GM19351 (cell line): ENCODE results near the gene CMTR1.
"Not testable (repeated sequence)": the region's sequence is repeated elsewhere in the genome, so short reads cannot be mapped to it uniquely, and the experiment has no call there.

Source experiments
- ATAC-seq: cut with Tn5 transposase; IDR thresholded peaks from one replicate; pipeline ENCODE4 v1.9.1; 2021; ENCODE audit warnings: mild to moderate bottlenecking, moderate library complexity; ENCODE audit not compliant: unreplicated experiment

CMTR1 gene

DNA sequence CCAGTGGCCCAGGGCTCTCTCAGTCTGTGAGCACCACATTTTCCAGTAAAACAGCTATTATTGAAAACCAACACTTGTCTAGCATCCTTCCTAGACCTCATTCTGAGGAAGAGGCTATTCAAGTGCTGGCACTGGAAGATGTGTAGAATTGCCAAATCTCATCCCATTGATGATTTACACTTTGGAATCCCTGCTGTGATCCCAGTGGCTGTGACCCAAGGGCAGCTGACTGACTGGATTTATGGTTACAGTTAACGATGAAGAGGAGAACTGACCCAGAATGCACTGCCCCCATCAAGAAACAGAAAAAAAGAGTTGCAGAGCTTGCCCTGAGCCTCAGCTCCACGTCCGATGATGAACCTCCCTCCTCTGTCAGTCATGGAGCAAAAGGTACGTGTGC, 2.4 kb downstream of the CMTR1 start:
- no peak for ATAC-seq

DNA sequence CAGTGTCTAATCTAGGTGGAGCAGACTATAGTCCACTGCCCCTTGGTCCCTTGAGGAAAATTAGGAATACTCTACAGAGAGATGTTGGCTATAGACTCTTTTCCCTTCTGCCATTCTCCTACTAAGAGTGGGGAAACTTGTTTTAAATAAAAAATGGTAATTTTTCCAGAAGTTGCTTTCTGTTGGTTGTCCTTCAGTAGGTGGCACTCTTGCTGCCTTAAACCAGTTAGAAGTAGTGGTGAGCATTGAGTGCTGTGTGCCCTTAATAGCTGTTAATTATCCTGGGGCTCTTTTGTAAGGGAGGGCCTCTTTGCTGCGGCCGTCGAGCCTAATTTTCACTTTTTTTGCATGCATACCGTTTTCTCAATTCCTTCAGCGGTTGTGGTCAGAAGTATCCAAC, 2.8 kb downstream of the CMTR1 start:
- no peak for ATAC-seq

- ATAC-seq, result no peak
Observed at GRCh38 chr6:37438930-37439329, 5.9 kb downstream of the CMTR1 start.

DNA sequence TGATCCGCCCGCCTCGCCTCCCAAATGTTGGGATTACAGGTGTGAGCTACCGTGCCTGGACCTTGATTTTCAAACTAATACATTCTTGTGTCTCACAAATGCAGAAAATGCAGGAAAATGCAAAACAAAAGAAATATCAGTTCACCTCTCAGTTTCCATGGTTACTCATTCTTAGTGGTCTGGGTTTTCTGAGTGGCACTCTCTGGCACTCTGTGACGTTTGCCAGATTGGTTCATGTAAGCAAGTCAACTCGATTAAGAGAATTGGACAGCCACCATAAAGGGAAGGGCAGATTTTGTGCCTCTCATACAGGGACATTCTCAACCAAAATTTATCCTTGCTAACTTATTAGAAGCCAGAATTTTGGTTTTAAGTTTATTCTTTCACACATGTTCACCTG, 8.6 kb downstream of the CMTR1 start:
- no peak for ATAC-seq

DNA sequence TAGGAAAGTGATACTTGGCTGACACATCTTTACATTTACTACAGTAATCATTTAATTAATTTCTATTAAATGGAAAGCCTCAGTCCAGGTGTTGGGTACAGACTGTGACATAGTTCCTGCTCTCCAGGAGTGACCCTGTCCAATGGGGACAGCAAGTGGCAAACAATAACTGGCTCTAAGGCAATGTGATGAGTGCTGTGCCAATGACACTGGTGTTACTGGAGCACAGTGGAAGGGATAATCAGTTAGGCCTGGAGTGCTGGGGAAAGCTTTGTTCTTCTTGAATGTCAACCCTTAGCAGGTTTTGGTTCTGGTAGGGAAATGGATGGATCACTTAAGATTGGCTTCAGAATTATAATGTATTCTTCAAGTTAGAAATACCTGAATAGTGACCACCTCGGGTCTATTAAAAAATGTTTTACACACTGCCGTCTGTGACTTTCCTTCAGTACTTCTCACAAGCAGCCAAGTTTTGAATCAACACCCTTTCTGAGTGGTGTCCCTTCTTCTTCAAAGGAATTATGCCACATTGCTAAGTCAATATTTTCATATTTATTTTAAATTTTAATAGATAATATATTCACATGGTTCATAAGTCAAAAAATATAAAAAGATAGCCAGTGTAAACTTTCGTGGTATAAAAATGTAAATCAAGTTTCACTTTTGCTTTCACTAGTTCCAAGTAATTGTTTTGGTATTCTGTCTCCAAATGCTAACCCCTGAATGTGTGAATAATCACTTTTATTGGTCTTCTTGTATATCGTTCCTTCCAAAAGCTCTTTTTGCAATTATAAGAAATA, 9.6 kb downstream of the CMTR1 start:
- ATAC-seq, result no peak

DNA sequence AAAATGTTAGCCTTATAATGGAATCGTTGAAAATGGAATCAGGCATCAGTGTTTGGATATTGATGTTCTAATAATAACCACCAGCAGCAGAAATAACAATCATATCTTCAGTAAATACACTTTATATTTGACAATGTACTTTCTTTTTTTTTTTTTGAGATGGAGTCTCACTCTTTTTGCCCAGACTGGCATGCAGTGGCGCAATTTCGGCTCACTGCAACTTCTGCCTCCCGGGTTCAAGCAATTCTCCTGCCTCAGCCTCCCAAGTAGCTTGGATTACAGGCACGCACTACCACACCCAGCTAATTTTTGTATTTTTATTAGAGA, 10.2 kb downstream of the CMTR1 start:
- not testable (repeated sequence) for ATAC-seq

GRCh38 chr6:37449984-37450383, 17.0 kb downstream of the CMTR1 start:
- no peak for ATAC-seq

GRCh38 chr6:37451441-37452193, 18.6 kb downstream of the CMTR1 start:
- ATAC-seq, result no peak

GRCh38 chr6:37452522-37452921, 19.5 kb downstream of the CMTR1 start:
- no peak for ATAC-seq

DNA sequence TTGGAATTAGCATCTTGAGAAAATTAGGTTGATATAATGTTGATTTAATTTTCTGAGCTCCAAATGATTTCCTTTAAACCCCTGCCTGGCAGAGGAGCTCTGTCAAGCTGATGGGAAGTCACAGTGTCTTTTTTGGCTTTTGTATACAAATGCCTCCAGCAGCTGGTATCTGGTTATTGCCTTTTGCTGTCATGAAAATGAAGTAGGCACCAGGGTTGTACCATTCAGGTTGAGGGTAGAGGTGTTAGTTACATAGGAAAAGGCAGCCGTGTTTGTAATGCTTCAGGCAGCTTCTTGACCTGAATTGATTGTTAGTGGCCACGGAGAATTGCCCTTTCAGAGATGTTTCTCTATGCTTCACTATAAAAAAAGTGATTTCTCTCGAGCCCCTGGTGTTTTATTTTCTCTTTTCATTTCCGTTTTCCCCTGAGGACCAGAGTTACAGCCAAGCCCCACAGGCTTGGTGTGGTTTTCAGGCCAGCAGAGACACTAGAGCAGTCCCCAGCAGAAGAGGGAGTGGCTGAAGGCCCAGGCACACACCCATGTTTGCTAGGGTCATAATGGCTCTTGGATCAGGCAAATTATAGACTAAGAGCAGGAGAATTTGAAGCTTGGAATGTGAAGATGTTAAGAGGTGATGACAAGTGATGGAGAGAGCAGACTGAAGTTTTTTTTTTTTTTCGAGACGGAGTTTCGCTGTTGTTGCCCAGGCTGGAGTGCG, 21.6 kb downstream of the CMTR1 start:
- ATAC-seq, result no peak

GRCh38 chr6:37456126-37456525, 23.1 kb downstream of the CMTR1 start:
- ATAC-seq, result no peak

GRCh38 chr6:37456816-37457560, 24.0 kb downstream of the CMTR1 start:
- no peak for ATAC-seq

DNA sequence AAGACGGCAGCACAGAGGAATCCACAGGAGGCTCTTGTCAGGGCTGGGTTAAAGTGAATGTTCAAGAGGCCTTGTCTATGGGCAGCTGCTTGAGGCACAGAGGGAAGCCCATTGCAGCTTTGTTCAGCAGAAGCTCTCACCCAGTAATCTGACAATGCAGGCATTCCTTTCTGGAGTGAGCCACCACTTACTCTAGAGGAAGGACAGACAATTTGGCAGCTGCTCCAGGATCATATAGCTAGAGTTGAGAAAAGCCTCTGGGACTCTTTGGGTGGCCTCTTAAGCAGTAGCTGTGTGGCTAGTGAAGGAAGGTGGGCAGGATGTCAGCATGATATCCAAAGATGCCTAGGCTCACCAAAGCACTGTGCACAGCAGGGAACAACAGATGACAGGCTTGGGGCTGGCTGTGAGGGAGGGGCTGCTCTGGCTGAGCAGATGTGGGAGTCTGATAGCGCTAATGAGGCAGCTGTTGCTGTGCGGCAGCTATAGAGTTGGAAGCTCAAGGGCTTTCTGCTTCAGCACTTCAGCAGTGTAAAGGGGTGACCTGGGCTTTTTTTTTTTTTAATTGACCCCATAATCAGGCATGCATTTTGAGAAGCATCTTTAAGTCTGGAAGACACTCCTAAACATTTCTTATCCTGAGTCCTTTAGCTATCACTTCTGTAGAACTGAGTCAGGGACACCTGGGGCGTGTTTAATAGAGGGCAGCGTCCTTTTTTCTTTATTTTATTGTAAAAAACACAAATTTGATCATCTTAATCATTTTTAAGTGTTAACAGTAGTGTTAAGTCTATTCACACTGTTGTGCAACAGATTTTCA, 27.2 kb downstream of the CMTR1 start:
- ATAC-seq, result no peak

GRCh38 chr6:37460805-37461204, 27.8 kb downstream of the CMTR1 start:
- ATAC-seq, result no peak

GRCh38 chr6:37463110-37463509, 30.1 kb downstream of the CMTR1 start:
- ATAC-seq, result no peak

DNA sequence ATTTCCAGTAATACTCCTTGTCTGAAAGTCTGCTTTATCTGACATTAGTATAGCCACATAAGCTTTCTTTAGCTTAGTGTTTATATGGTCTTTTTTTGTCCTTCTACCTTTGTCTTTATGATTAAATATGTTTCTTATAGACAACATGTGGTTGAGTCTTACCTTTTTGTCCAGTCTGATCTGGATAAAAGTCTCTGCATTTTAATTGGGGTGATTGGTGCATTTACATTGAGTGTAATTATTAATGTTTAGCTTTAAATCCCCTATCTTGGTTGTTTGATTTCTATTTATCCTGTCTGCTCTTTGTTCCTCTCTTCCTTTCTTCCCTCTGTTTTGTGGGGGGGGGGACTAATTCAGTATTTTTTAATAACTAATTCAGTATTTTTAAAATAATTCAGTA, 34.7 kb downstream of the CMTR1 start:
- ATAC-seq, result no peak

- no peak for ATAC-seq
Observed at GRCh38 chr6:37473364-37474095, 40.5 kb downstream of the CMTR1 start.

DNA sequence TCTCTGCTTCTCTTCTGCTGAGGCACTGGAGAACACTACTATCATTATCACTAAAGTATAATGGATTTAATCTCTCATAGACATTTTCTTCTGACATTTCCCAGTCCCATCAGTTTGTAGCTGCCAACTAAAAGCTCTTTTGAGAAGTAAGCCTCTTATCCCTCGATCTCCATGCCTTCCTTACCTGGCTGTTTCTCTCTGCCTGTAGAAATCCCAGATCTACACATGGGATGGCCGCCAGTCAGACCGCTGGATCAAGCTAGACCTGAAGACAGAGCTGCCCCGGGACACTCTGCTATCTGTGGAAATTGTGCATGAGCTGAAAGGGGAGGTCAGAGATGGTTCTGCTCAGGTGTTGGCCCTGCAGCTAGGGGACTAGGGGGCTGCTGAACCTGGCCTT, 41.3 kb downstream of the CMTR1 start:
- no peak for ATAC-seq

- no peak for ATAC-seq
Observed at GRCh38 chr6:37477191-37477590, 44.2 kb downstream of the CMTR1 start.
